ENCODE data around the gene KCNH3.
"Not testable (repeated sequence)": the region's sequence is repeated elsewhere in the genome, so short reads cannot be mapped to it uniquely, and the experiment has no call there.

KCNH3 gene

GRCh38 chr12:49525942-49526341, 12.9 kb upstream of the KCNH3 start:
- DNase-seq (ENCODE audit: low read depth) = no peak

GRCh38 chr12:49527361-49528130, 11.3 kb upstream of the KCNH3 start:
- no peak for DNase-seq (ENCODE audit: low read depth)

GRCh38 chr12:49529414-49529813, 9.4 kb upstream of the KCNH3 start:
- no peak for DNase-seq (ENCODE audit: low read depth)

- no peak for DNase-seq (ENCODE audit: low read depth)
Observed at GRCh38 chr12:49531745-49532144, 7.1 kb upstream of the KCNH3 start.

GRCh38 chr12:49533331-49533730, 5.5 kb upstream of the KCNH3 start:
- no peak for DNase-seq (ENCODE audit: low read depth)

- DNase-seq (ENCODE audit: low read depth) = not testable (repeated sequence)
Observed at GRCh38 chr12:49534122-49534521, 4.7 kb upstream of the KCNH3 start.

GRCh38 chr12:49534731-49535278, 4.0 kb upstream of the KCNH3 start:
- DNase-seq (ENCODE audit: low read depth) = no peak

GRCh38 chr12:49535921-49536525, 2.8 kb upstream of the KCNH3 start:
- DNase-seq (ENCODE audit: low read depth) = no peak

GRCh38 chr12:49536526-49537071, 2.2 kb upstream of the KCNH3 start:
- no peak for DNase-seq (ENCODE audit: low read depth)

GRCh38 chr12:49537231-49537751, 1.5 kb upstream of the KCNH3 start:
- no peak for DNase-seq (ENCODE audit: low read depth)

- no peak for DNase-seq (ENCODE audit: low read depth)
Observed at GRCh38 chr12:49537752-49538509, 899 bp upstream of the KCNH3 start.

GRCh38 chr12:49539406-49540228, 787 bp downstream of the KCNH3 start:
- DNase-seq (ENCODE audit: low read depth) = no peak

GRCh38 chr12:49540229-49541139, 1.7 kb downstream of the KCNH3 start:
- no peak for DNase-seq (ENCODE audit: low read depth)

GRCh38 chr12:49541140-49541861, 2.5 kb downstream of the KCNH3 start:
- no peak for DNase-seq (ENCODE audit: low read depth)

- DNase-seq (ENCODE audit: low read depth) = no peak
Observed at GRCh38 chr12:49541911-49542505, 3.2 kb downstream of the KCNH3 start.

GRCh38 chr12:49542592-49543160, 3.8 kb downstream of the KCNH3 start:
- DNase-seq (ENCODE audit: low read depth) = no peak

GRCh38 chr12:49543221-49543913, 4.5 kb downstream of the KCNH3 start:
- no peak for DNase-seq (ENCODE audit: low read depth)
